ENCODE results near the gene RIT2.

The RIT2 gene

DNA sequence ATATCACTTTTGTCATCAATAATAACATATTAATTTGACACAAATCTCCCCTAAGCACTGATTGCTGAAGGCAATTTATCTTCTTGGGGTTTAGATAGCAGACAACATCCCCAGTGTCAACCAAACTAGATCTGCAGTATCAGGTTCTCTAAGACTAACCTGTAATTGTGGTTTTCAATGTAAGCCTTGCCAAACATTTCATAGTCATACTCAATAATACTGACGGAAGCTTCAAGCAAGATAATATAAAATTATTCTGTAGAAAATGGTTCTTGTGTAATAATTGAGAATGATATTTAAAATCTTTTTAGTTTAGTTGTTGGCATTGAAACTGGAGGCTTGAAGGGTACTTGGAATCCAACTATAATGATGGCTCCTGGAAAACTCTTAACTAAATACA lies 186.3 kb downstream of the RIT2 start:
- no peak for DNase-seq (ENCODE audit: low spot score)

GRCh38 chr18:42925036-42925435 lies 190.4 kb downstream of the RIT2 start:
- no peak for DNase-seq (ENCODE audit: low spot score)

- no peak for DNase-seq (ENCODE audit: low spot score)
Measured at GRCh38 chr18:42922363-42922762, 193.1 kb downstream of the RIT2 start.

DNA sequence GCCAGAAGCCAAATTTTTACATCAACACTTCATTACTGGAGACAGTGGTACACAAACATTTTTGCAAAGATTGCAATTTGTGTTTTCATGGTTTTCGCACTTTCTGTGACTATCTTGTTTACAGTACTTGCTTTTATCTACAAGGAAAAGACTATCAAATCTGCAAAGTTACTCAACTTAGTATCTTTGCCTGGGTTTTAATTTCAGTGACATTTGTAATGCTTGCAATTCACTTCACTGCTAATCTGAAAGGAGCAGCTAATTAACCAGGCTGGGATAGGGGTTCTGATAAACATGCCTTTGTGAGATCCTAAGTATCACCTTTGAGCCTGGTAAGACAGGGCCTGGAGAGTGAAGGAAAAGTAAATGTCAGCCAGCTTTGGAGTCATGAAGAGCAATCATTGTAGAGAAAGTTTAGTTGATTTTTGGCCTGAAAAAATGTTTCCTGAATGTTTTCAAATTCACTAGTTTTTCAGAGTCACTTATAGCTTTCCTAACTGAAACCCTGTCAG lies 194.2 kb downstream of the RIT2 start:
- DNase-seq (ENCODE audit: low spot score), result no peak

DNA sequence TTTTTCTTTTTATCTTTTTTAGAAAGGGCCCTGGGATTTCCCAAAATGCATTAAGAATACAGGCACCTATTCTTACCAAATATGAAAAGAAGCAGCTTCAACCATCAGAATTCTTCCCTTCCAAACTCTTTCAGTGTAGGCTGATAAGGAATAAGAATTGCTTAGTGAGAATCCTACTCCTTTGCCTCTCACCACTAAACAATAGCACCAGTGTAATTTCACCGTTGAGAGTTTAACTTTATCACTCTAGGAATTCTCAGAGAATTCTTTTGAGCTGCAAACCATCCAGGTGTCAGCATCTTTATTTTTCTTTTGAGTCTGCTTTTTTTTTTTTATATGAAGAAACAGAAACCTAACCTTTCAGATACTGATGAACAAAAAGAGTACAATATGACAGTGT lies 194.9 kb downstream of the RIT2 start:
- no peak for DNase-seq (ENCODE audit: low spot score)

- DNase-seq (ENCODE audit: low spot score), result no peak
Measured at GRCh38 chr18:42915299-42915698, 200.2 kb downstream of the RIT2 start.

DNA sequence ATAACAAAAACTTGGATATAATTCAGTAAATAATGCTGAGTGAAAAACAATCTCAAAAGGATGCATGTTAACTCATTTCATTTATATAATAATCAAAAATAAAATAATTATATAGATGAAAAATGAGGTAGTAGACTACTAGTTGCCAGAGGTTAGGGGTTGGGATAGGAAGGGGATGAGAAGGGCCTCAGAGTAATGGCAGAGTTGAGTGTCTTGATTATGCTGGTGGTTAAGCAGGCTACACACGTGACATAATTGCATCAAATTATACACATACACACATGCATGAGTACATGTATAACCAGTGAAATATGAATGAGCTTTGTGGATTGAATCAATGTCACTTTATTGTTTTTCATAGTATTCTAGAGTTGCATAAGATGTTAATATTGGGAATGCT lies 201.0 kb downstream of the RIT2 start:
- no peak for DNase-seq (ENCODE audit: low spot score)

DNA sequence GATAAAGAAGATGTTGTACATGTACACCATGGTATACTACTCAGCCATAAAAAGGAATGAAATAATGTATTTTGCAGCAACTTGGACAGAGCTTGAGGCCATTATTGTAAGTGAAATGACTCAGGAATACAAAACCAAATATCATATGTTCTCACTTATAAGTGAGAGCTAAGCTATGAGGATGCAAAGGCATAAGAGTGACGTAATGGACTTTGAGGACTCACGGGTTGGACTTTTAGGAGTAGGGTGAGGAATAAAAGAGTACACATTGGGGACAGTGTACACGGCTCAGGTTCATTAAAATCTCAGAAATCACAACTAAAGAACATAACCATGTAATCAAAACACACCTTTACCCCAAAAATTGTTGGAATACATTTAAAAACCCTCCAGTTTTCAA lies 206.4 kb downstream of the RIT2 start:
- DNase-seq (ENCODE audit: low spot score), result no peak

DNA sequence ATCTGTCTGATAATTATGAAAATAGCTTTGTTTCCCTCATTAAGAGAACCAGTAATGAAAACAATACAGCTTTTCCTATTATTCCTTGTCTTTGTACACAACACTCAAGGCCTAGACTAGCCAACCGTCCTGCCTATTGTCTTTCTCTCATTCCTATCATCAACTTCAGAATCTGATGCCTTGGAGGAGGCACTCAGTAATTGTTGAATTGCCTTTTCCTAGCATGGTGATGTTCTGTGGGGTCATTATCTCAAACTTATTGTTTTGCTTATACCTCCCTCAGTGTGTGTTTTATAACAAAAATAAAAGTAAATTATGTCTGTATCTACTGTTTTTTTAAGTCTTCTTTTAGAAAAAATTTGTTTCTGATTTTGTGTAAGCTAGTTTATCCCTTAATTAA lies 208.7 kb downstream of the RIT2 start:
- no peak for DNase-seq (ENCODE audit: low spot score)

- DNase-seq (ENCODE audit: low spot score), result no peak
Measured at GRCh38 chr18:42901161-42901560, 214.3 kb downstream of the RIT2 start.

GRCh38 chr18:42893977-42894376 lies 221.5 kb downstream of the RIT2 start:
- DNase-seq (ENCODE audit: low spot score), result no peak

DNA sequence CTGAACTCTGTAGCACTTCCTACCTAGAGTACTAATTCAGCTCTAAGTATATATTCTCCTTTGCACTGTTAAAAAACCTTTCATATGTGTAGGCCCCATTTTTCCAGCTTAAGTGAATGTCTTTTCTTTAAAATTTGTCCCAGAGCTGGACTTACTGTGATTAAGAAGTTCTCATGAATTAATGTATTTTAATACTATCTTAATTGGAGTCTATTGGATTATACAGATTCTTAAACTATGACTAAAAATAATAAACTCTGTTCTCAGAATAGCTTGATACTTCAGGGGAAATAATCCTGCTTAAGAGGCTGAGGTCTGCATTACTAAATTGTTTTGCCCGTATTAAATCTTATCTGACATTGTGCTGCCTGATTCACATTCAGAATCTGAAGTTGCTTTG lies 223.3 kb downstream of the RIT2 start:
- no peak for DNase-seq (ENCODE audit: low spot score)

DNA sequence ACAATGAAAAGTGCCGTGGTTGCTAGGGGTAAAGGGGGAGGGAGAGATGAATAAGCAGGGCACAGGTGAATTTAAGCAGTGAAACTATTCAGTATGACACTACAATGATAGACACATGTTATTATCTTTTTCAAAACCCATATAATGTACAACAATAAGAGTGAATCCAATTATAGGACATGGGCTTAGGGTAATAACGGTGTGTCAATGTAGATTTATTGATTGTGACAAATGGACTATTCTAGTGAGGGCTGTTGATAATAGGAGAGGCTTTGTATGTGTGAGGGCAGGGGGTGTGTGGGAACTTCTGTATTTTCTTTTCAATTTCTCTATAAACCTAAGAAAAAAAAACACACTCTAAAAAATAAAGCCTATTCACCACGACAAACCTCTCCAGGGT lies 223.8 kb downstream of the RIT2 start:
- DNase-seq (ENCODE audit: low spot score), result no peak

DNA sequence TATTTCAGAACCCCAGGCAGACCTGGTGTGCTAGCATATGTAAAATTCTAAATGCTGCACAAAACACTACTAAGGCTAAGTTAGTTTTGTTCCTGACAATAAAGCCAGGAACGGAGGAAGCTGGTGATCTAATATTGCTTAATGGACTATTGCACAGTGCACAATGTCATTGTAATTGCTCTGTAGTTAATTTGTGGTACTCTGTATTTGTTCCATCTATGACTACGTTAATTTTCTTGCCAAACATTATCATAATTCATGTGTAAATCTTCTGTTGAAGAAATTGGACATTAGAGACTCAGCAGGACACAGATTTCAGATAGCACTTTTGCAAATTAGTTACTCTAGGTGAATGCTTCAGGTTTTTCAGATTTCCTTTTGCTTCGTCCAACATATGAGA lies 232.3 kb downstream of the RIT2 start:
- no peak for DNase-seq (ENCODE audit: low spot score)

DNA sequence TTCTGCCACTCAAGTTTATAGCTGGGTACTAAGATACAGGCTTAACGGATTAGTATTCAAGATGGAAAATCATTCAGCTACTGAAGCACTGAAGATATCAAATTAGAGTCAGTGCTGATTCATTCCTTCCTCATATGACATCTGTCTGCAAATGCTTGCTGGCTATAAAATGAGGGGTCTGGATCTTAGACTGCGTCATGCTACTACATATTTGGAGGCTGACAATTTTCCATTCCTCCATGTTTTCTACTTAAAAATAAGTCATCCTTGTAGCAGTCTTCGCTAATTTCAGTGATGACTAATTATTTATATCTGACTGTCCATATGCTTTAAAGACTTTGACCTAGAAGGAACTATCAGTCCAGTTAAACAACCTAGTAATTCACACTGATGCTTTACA lies 233.4 kb downstream of the RIT2 start:
- DNase-seq (ENCODE audit: low spot score), result no peak

DNA sequence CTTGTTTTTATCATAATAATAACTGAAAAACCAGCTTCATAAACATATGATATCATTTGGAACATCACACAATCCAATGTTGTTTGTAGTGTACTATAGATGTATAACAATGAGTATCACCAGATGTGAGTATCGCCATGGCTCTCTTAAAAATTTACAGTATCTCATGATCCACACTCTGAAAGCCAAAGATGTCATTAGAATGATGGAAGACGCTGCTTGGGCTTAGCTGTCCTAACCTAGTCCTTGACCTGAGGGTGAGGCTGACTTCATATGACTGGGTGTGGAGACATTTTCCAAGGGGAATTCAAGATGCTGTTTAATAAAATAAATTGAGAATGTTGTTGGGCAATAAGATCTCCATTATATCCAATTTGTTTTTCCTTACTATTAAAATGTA lies 242.6 kb downstream of the RIT2 start:
- no peak for DNase-seq (ENCODE audit: low spot score)

DNA sequence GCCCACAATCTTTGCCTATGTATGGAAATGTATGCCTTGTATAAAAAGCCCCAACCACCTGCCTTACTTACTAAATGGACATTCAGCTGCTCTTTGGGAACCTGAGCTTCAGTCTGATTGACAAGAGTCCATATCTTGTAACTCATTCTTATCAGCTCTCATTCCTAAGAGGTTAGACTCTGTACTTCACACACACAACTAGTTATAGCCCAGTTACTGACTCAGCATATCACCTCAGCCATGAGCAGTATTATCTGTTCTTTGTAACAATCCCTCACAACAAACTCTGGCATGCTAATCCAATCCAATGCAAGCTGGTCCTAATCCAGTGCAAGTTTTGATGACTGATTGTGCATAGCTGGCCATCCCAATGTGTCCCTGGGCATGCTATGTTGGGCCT lies 250.6 kb downstream of the RIT2 start:
- DNase-seq (ENCODE audit: low spot score), result no peak

DNA sequence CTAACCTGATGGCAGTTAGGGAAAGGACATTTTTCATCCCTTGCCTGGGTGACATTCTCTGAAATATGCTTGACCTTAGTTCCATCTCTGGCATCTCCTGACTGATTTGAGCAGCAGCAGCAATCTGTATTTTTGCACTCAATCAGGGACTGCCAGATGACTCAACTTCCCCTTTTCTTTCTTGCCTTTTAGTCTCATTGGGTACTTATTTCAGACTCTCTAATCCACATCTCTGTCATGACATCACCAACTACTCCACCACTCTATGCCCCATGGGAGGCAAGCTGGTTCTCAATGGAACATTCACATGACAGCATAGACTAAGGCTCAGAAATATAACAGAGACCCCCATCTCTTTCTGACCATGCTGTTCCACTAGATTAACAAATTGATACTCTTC lies 254.2 kb downstream of the RIT2 start:
- no peak for DNase-seq (ENCODE audit: low spot score)

- no peak for DNase-seq (ENCODE audit: low spot score)
Measured at GRCh38 chr18:42860548-42860947, 254.9 kb downstream of the RIT2 start.

- DNase-seq (ENCODE audit: low spot score), result no peak
Measured at GRCh38 chr18:42860011-42860410, 255.5 kb downstream of the RIT2 start.

- no peak for DNase-seq (ENCODE audit: low spot score)
Measured at GRCh38 chr18:42854558-42854957, 260.9 kb downstream of the RIT2 start.

GRCh38 chr18:42850174-42851083 lies 265.1 kb downstream of the RIT2 start:
- no peak for DNase-seq (ENCODE audit: low spot score)

- DNase-seq (ENCODE audit: low spot score), result no peak
Measured at GRCh38 chr18:42839408-42839807, 276.1 kb downstream of the RIT2 start.

DNA sequence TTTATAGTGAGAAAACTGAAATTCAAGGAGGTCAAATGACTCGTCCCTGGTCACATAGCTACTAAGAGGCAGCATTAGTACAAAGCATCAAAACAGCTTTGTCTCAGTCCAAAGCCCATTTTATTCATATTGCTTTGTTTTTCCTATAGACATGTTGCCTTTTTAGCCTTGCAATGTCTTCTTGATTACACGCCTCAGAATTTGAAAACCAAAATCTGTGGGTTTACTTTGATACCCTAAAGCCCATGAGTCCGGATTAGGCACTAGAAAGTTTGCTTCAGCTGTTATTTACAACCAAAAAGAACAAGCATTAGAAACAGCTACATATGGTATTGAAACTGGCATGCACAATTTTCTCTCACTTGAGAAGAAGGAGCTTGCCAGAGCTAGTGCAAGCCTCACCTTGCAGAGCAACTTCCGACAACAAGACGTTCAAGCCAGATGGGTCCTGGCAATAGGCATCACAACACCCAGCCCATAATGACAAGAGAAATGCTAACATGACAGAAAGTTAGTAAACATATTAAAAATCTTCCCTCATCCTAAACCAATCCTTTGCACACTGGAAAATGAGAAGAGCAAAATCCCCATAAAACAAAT lies 276.8 kb downstream of the RIT2 start:
- DNase-seq (ENCODE audit: low spot score), result no peak
